D721Med (cell line): ENCODE results near the gene CNGA2.

ENCODE experiments used
- DNase-seq: peaks from one replicate; pipeline ENCODE4 v3.0.0; 2011; ENCODE audit warnings: low spot score; ENCODE audit not compliant: insufficient read length
- FAIRE-seq: peaks from 2 replicates; lab custom pipeline; 2011; peaks lifted over from hg19 to GRCh38; lab: Jason Lieb, UNC
- TF ChIP-seq, protein P1 (sequence below): IDR thresholded peaks from 2 replicates; pipeline ENCODE4 v1.5.1; 2012; ENCODE audit warnings: mild to moderate bottlenecking, control low read depth; ENCODE audit not compliant: insufficient read depth; ENCODE audit errors: missing control alignments

Gene CNGA2

GRCh38 chrX:151701531-151701930 lies 33.0 kb upstream of the CNGA2 start:
- DNase-seq (no peak), FAIRE-seq (no peak)
- TF ChIP-seq, protein P1, sequence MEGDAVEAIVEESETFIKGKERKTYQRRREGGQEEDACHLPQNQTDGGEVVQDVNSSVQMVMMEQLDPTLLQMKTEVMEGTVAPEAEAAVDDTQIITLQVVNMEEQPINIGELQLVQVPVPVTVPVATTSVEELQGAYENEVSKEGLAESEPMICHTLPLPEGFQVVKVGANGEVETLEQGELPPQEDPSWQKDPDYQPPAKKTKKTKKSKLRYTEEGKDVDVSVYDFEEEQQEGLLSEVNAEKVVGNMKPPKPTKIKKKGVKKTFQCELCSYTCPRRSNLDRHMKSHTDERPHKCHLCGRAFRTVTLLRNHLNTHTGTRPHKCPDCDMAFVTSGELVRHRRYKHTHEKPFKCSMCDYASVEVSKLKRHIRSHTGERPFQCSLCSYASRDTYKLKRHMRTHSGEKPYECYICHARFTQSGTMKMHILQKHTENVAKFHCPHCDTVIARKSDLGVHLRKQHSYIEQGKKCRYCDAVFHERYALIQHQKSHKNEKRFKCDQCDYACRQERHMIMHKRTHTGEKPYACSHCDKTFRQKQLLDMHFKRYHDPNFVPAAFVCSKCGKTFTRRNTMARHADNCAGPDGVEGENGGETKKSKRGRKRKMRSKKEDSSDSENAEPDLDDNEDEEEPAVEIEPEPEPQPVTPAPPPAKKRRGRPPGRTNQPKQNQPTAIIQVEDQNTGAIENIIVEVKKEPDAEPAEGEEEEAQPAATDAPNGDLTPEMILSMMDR = no peak

DNA sequence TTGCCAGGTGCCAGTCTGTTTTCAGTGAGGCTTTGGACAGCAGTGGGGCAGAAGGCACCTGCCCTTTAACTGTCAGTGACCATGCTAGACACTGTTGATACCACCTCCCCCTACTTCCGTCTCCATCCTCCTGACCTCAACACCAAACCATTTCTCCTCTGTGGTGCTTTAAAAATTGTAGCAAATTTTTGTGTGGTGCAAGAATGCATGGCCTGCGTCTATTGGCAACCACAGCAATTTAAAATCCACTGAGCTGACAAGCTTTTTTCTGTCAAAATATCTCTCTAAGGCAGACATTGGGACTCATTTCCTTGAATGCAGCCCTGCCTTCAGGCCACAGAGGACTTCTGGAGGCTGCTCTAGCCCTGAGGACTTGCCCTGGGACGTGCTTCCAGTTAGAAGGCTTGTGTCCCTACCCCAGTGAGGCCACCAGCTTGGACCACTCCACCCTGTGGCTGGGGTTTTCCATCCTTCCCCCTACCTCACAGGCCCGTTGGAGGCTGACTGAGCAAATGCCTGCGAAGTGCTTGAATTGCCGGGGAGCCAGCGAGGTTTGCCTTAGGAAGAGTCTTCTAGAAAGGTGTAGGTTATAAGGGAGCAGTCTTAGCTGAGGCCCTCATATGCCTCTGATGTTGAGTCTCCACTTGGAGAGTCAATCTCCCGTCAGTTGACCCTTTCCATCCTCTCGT lies 32.4 kb upstream of the CNGA2 start:
- FAIRE-seq = no peak

DNA sequence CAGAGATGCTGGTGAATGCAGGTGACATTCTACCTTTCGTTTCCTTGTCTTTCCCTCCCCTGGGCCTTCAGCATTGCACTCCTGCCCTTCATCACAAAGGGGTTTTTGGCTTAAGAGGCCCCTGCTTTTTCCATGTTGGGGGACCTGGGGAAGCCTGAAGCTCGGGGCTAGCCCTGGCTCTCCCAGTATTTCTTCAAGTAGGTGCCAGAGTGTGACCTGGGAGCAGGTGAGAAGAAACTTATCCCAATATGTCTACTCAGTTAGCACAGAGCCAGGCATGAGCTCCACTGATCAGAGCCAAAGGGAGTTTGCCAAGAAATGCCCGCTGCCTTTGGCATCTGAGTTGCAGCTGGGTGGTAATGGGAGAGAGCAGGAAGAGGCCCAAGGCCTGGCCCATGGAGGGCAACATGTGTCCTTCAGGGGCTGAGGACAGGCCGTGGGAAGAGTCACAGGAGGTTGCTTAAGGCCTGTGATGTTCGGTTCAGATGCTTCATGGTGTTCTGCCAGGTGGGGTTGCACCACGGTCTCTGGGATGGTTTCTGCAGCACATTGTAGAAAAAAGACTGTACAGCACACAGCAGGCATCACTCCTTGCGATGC lies 31.7 kb upstream of the CNGA2 start:
- no peak for DNase-seq
- no peak for FAIRE-seq
- TF ChIP-seq, protein P1 = no peak

More for the DNA sequence above, 32.4 kb upstream of the CNGA2 start:
- TF ChIP-seq, protein P1 = no peak
- DNase-seq = no peak

DNA sequence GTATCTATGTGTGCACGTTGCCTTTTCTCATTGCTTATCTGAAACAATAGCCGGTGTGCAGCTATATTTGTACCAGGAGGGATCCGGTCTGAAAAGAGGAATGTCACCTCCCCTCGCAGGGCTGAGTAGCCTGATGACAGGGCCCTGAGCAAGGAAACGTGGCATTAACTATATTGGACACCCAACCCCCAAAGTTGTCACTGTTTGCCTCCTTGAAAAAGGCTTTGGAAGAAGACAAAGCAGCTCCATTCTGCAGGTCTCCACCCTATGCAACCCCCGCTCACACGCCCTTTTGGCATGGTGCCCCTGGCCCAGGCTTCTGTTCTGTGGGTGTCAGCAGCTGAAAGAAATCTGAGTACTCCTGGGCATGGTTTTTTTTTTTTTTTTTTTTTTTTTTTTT lies 31.1 kb upstream of the CNGA2 start:
- FAIRE-seq (no peak), DNase-seq (no peak)
- TF ChIP-seq, protein P1 = no peak

DNA sequence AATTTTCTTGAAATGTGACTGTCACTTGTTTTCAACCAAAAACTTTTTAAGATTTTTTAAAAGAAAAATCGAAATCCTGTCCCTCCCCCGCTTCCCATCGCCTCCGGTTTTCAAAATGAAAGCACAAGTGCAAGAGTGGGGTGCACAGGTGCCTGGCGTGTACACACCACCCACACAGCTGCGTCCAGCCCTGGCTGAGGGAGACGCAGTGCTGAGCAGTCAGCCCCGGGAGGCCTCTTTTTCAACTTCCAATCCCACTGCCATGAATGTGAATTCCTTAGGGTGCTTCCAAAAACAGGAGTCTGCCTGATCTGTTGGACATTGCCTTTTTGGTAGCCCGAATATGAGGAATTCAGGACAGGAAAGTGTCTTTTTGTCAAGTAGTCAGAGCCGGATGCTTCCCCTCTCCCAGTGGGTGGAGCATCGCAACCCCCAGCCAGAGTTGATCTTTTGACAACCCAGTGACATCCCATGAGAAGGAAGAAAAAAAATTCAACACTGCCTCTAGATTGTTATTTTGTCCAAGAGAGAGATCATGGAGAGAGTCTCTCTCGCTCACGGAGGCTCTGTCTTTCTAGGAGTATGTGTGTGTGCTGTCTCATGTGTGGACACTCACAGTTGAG lies 30.4 kb upstream of the CNGA2 start:
- no peak for FAIRE-seq
- TF ChIP-seq, protein P1 = no peak
- no peak for DNase-seq

DNA sequence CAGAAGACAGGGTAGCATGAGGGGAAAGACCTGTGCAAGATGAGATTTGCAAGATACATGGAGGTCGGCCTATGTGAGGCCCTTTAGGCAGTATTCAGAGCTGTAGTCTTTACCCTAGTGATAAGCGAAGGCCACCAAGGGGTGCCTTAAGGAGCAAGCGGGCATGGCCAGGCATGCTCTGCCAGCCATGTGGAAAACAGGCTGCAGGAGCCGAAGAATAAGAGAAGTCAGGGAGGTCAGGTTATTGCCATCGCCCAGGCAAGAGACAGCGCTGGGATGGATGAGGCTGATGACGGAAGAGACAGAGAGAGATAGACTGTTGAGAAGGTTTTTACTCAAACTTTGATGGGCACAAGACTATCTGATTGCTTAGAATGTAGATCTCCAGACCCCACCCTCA lies 25.7 kb upstream of the CNGA2 start:
- DNase-seq = no peak
- TF ChIP-seq, protein P1 = no peak
- FAIRE-seq = no peak

GRCh38 chrX:151710457-151710856 lies 24.1 kb upstream of the CNGA2 start:
- TF ChIP-seq, protein P1 = no peak
- FAIRE-seq = no peak

More at GRCh38 chrX:151710457-151710856, 24.1 kb upstream of the CNGA2 start:
- DNase-seq = no peak
